Neural cell (in vitro differentiated cells): ENCODE results near the gene PSG2. TPM values are rescaled to one million over a fixed set of nuclear protein-coding genes. Genes with fewer than 3 reads are reported as not detected.
"Not testable (repeated sequence)": the region's sequence is repeated elsewhere in the genome, so short reads cannot be mapped to it uniquely, and the experiment has no call there.

Experiments used
- H2AFZ ChIP-seq: fragments of 200-600, 300-800 bp; sonication (generic), shearing (Covaris generic); 2 replicates; pipeline ENCODE4 v1.6.0; 2014; ENCODE audit warnings: low read depth, mild to moderate bottlenecking, antibody characterized with exemption, low read length, moderate library complexity
- H3F3A ChIP-seq: fragments of 200-600 bp; shearing (Covaris generic); 2 replicates; pipeline ENCODE4 v1.6.1; 2016; ENCODE audit warnings: mild to moderate bottlenecking, moderate library complexity, mixed read lengths, antibody characterized with exemption, low read length; ENCODE audit not compliant: insufficient read depth, poor library complexity, severe bottlenecking
- H3K27ac ChIP-seq: fragments of 200-600, 300-800 bp; sonication (generic), shearing (Covaris generic); 2 replicates; pipeline ENCODE4 v1.5.1; 2014; ENCODE audit warnings: mild to moderate bottlenecking, low read length, moderate library complexity
- H3K27me3 ChIP-seq: fragments of 300-800, 200-600 bp; sonication (generic), shearing (Covaris generic); 2 replicates; pipeline ENCODE4 v1.6.0; 2014; ENCODE audit warnings: mild to moderate bottlenecking, low read depth, low read length, moderate library complexity; ENCODE audit not compliant: insufficient read depth
- H3K36me3 ChIP-seq: fragments of 300-800, 200-600 bp; sonication (generic), shearing (Covaris generic); 2 replicates; pipeline ENCODE4 v1.5.1; 2014; ENCODE audit warnings: mild to moderate bottlenecking, antibody characterized with exemption, low read length, moderate library complexity; ENCODE audit not compliant: insufficient read depth
- H3K4me2 ChIP-seq: fragments of 300-800, 200-600 bp; sonication (generic), shearing (Covaris generic); 2 replicates; pipeline ENCODE4 v1.6.0; 2014; ENCODE audit warnings: mild to moderate bottlenecking, low read length
- H3K4me3 ChIP-seq: fragments of 300-800, 200-600 bp; sonication (generic), shearing (Covaris generic); 2 replicates; pipeline ENCODE4 v1.5.1; 2014; ENCODE audit warnings: mild to moderate bottlenecking, low read length, moderate library complexity
- H3K79me2 ChIP-seq: fragments of 200-600 bp; shearing (Covaris generic); replicated peaks from 2 replicates; pipeline ENCODE4 v1.6.0; 2014; ENCODE audit warnings: mild to moderate bottlenecking, low read length, moderate library complexity; ENCODE audit not compliant: insufficient read depth
- H3K9ac ChIP-seq: fragments of 300-800, 200-600 bp; sonication (generic), shearing (Covaris generic); 2 replicates; pipeline ENCODE4 v1.6.1; 2016; ENCODE audit warnings: mild to moderate bottlenecking, low read length, mixed read lengths
- H3K9me2 ChIP-seq: fragments of 200-600 bp; shearing (Covaris generic); 2 replicates; pipeline ENCODE4 v1.6.1; 2016; ENCODE audit warnings: mild to moderate bottlenecking, low read length, mixed read lengths; ENCODE audit not compliant: insufficient read depth
- H3K9me3 ChIP-seq: fragments of 200-600, 300-800 bp; sonication (generic), shearing (Covaris generic); 2 replicates; pipeline ENCODE4 v1.6.1; 2016; ENCODE audit warnings: mild to moderate bottlenecking, mixed run types, low read length, moderate library complexity, mixed read lengths
- H4K20me1 ChIP-seq: fragments of 200-600 bp; shearing (Covaris generic); 2 replicates; pipeline ENCODE4 v1.6.1; 2016; ENCODE audit warnings: mild to moderate bottlenecking, mixed run types; ENCODE audit not compliant: insufficient read depth
- polyA plus RNA-seq: library from polyadenylated mRNA; depleted of rRNA; stranded (reverse); fragments of >200 nt; gene quantifications from 2 replicates; pipeline ENCODE4 v1.2.3, GENCODE V29; 2014

PSG2 gene
- polyA plus RNA-seq, 1 donor from 2014 or later = not detected

GRCh38 chr19:43021629-43022028 lies 60.9 kb downstream of the PSG2 start:
- not testable (repeated sequence) for H3K4me2 ChIP-seq, H2AFZ ChIP-seq, H3K9ac ChIP-seq, H4K20me1 ChIP-seq, H3K36me3 ChIP-seq, H3F3A ChIP-seq, H3K27ac ChIP-seq, H3K79me2 ChIP-seq, H3K9me2 ChIP-seq, H3K4me3 ChIP-seq, H3K9me3 ChIP-seq, H3K27me3 ChIP-seq

GRCh38 chr19:43019588-43019987 lies 62.9 kb downstream of the PSG2 start:
- H3K4me3 ChIP-seq, H3F3A ChIP-seq, H3K27me3 ChIP-seq: not testable (repeated sequence)

More at GRCh38 chr19:43019588-43019987, 62.9 kb downstream of the PSG2 start:
- not testable (repeated sequence) for H2AFZ ChIP-seq, H3K4me2 ChIP-seq, H3K9ac ChIP-seq, H4K20me1 ChIP-seq, H3K27ac ChIP-seq, H3K9me2 ChIP-seq, H3K36me3 ChIP-seq, H3K9me3 ChIP-seq, H3K79me2 ChIP-seq

Other genes with a start within 250 kb of the PSG2 start
- not detected in 2 replicates for gene PSG1, start 203.0 kb downstream of the PSG2 start, polyA plus RNA-seq
- gene PSG6, start 164.8 kb downstream of the PSG2 start, polyA plus RNA-seq = not detected in 2 replicates
- gene PSG7, start 145.5 kb downstream of the PSG2 start, polyA plus RNA-seq = not detected in 2 replicates
- not detected in 2 replicates for gene PSG11, start 56.2 kb downstream of the PSG2 start, polyA plus RNA-seq
- not detected in 2 replicates for gene PSG5, start 103.8 kb upstream of the PSG2 start, polyA plus RNA-seq
- gene PSG4, start 122.9 kb upstream of the PSG2 start, polyA plus RNA-seq = not detected in 2 replicates
- not detected in 2 replicates for gene PSG9, start 186.8 kb upstream of the PSG2 start, polyA plus RNA-seq